Upper lobe of left lung (tissue), 6 donors: ENCODE results near the gene GIPC1. TPM values are rescaled to one million over a fixed set of nuclear protein-coding genes. Genes with fewer than 3 reads are reported as not detected.

ENCODE experiments used
- ATAC-seq, 2 donors: fragments of 200-7000 bp; cut with Tn5 transposase; one replicate each; pipeline ENCODE4 v1.9.1; 2022; ENCODE audit warnings: mild to moderate bottlenecking in 2 of 2, moderate library complexity in 2 of 2; ENCODE audit not compliant: low FRiP score in 2 of 2
- DNase-seq, 2 donors: peaks; one replicate each; pipeline ENCODE4 v3.0.0-alpha.2; 2019 to 2020
- H3K27ac ChIP-seq, 4 donors: fragments of 200-600 bp; sonication (generic); one replicate each; pipeline ENCODE4 v1.5.1; 2016 to 2019
- H3K27me3 ChIP-seq, 4 donors: fragments of 200-600 bp; sonication (generic); one replicate each; pipeline ENCODE4 v1.5.1; 2017 to 2019
- H3K36me3 ChIP-seq, 4 donors: fragments of 200-600 bp; sonication (generic); one replicate each; pipeline ENCODE4 v1.5.1; 2016 to 2019
- H3K4me1 ChIP-seq, 4 donors: fragments of 200-600 bp; sonication (generic); one replicate each; pipeline ENCODE4 v1.5.1; 2018 to 2019
- H3K4me3 ChIP-seq, 4 donors: fragments of 200-600 bp; sonication (generic); one replicate each; pipeline ENCODE4 v1.5.1; 2017 to 2019; ENCODE audit warnings: mild to moderate bottlenecking in 2 of 4, moderate library complexity in 1 of 4
- H3K9me3 ChIP-seq, 4 donors: fragments of 200-600 bp; sonication (generic); one replicate each; pipeline ENCODE4 v1.5.1; 2018 to 2019
- CTCF ChIP-seq, 6 experiments: fragments of 450-650 bp in 4 of 6; fragments of 200-600 bp in 2 of 6; sonication (generic) in 2 of 6; IDR thresholded peaks; one replicate each; pipeline ENCODE4 v1.5.1; 2016 to 2019; ENCODE audit warnings: antibody characterized with exemption in 6 of 6
- EP300 ChIP-seq, 4 donors: sonication (generic); formaldehyde crosslinking; IDR thresholded peaks; one replicate each; pipeline ENCODE4 v1.5.1; 2017; ENCODE audit warnings: antibody characterized with exemption in 4 of 4, control low read depth in 2 of 4
- POLR2A ChIP-seq, 4 donors: fragments of 450-650 bp; IDR thresholded peaks; one replicate each; pipeline ENCODE4 v1.5.1; 2016 to 2017; ENCODE audit warnings: antibody characterized with exemption in 4 of 4, mild to moderate bottlenecking in 2 of 4
- POLR2AphosphoS5 ChIP-seq, 2 donors: sonication (generic); formaldehyde crosslinking; IDR thresholded peaks; one replicate each; pipeline ENCODE4 v1.5.1; 2017; ENCODE audit warnings: antibody characterized with exemption in 2 of 2
- WGBS, 2 donors: methylation state at CpG; one replicate each; pipeline ENCODE4 v1.1.5; 2017 to 2018; 5-methylcytosine and 5-hydroxymethylcytosine counted together
- total RNA-seq, 6 donors: library from RNA; depleted of rRNA in 4 of 6; stranded (reverse); fragments of >200 nt in 4 of 6; gene quantifications; one replicate each; pipeline versions ENCODE4 v1.1.0 to v1.2.1, GENCODE V29; 2016 to 2021
- donor health status: DM: no; HTN: no; CAD: no; lungs with moderate emphysema.
- donor health status: DM: no; HTN: yes; CAD: no; lungs with severe emphysema.

Gene GIPC1
- total RNA-seq, 6 donors from 2014 or later = 103 to 283 (median 152) TPM

DNA sequence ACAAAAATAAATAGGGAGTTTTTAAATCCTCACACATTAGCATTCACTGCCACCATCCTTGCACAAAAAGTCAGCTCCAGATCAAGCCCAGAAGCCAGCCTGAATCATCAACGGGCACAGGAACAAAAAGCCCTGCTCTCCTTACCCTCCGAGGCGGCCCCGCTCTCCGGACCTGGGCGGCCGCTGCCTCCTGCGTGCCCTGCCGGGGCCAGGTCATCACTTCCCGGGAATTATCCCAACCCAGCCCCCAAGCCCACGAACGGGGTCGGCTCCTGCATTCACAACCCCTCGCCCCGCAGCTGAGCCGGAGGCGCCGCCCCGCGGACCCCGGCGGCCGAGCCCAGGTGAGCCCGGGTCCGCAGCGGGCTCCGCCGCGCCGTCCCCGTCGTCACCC lies 21.5 kb upstream of the GIPC1 start:
- peak in 1 of 2 donors; percentile 0 for ATAC-seq
- TF ChIP-seq POLR2AphosphoS5 (IDR thresholded peaks at IDR 0.05) (no peak), CTCF (IDR thresholded peaks at IDR 0.05) (no peak), EP300 (IDR thresholded peaks at IDR 0.05) (no peak)

GRCh38 chr19:14516746-14517438 lies 21.0 kb upstream of the GIPC1 start:
- Histone ChIP-seq H3K4me3 (peak overlapping the region; percentile 74 to 97 (median 88)), H3K9me3 (no peaks in the 10 kb centered on the region), H3K27ac (peak overlapping the region; percentile 100), H3K27me3 (no peaks in the 10 kb centered on the region), H3K36me3 (peaks cover 15 to 35% (median 26%) of the 10 kb centered on the region in 4 donors), H3K4me1 (peaks cover 38 to 52% (median 48%) of the 10 kb centered on the region in 4 donors)
- no peak for DNase-seq
- WGBS, 2 donors = 23 to 25% methylated on average over 17 to 22 of the region's 22 CpGs
- ATAC-seq = no peak
- no peak for TF ChIP-seq CTCF (IDR thresholded peaks at IDR 0.05)
- TF ChIP-seq EP300 (IDR thresholded peaks at IDR 0.05) = no peak
- TF ChIP-seq POLR2A (IDR thresholded peaks at IDR 0.05) = no peak
- no peak for TF ChIP-seq POLR2AphosphoS5 (IDR thresholded peaks at IDR 0.05)

More for the DNA sequence above, 21.5 kb upstream of the GIPC1 start:
- peak overlapping the region; percentile 100 for H3K27ac ChIP-seq
- peaks cover 38 to 52% (median 48%) of the 10 kb centered on the region in 4 donors for H3K4me1 ChIP-seq
- DNase-seq = no peak
- 0 to 2% methylated on average over 8 to 29 of the region's 32 CpGs for WGBS, 2 donors
- H3K27me3 ChIP-seq = no peaks in the 10 kb centered on the region
- H3K36me3 ChIP-seq = peaks cover 15 to 35% (median 26%) of the 10 kb centered on the region in 4 donors
- peak overlapping the region; percentile 74 to 97 (median 88) for H3K4me3 ChIP-seq
- H3K9me3 ChIP-seq = no peaks in the 10 kb centered on the region

DNA sequence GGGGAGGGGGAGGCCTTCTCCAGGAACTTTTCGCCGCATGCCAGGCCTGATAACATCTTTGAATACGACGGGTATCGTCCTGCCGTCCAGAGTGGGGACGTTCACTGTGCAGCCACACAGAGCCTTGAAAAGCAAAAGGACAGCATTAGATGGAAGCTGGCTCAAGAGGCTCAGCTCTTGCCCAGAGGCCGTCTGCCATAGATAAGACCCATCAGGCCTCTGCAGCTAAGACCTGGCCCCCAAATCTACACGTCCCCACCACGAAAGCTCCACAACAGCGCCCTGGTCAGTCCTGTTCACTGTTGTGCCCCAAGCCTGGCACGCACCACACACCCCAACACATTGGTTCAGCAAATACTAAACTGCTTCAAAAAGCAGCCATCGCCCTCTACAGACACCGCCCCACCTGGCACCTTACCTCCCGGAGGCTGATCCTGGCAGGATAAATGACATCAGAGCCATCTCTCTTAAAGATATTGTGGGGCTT lies 20.2 kb upstream of the GIPC1 start:
- TF ChIP-seq EP300 (IDR thresholded peaks at IDR 0.05) (no peak), POLR2A (IDR thresholded peaks at IDR 0.05) (no peak), POLR2AphosphoS5 (IDR thresholded peaks at IDR 0.05) (no peak), CTCF (IDR thresholded peaks at IDR 0.05) (peak in 1 of 6 experiments; percentile 21)
- Histone ChIP-seq H3K36me3 (peaks cover 15 to 35% (median 26%) of the 10 kb centered on the region in 4 donors), H3K4me1 (peaks cover 38 to 57% (median 53%) of the 10 kb centered on the region in 4 donors), H3K27ac (peak overlapping the region; percentile 8 to 100 (median 100)), H3K4me3 (peak overlapping the region; percentile 74 to 97 (median 88)), H3K9me3 (no peaks in the 10 kb centered on the region), H3K27me3 (no peaks in the 10 kb centered on the region)
- WGBS, 2 donors = 71 to 74% methylated on average over 8 to 15 of the region's 15 CpGs
- DNase-seq (peak in 1 of 2 donors; percentile 57), ATAC-seq (no peak)

- H3K27me3 ChIP-seq = no peaks in the 10 kb centered on the region
- peak overlapping the region; percentile 8 to 100 (median 100) for H3K27ac ChIP-seq
- H3K4me3 ChIP-seq = peak overlapping the region in 3 of 4 donors; percentile 74 to 92 (median 85)
- peaks cover 15 to 35% (median 26%) of the 10 kb centered on the region in 4 donors for H3K36me3 ChIP-seq
- ATAC-seq (no peak), DNase-seq (peak in 1 of 2 donors; percentile 15)
- no peaks in the 10 kb centered on the region for H3K9me3 ChIP-seq
- 69 to 80% methylated on average over 7 to 8 of the region's 8 CpGs for WGBS, 2 donors
- TF ChIP-seq EP300 (IDR thresholded peaks at IDR 0.05) (no peak), POLR2A (IDR thresholded peaks at IDR 0.05) (no peak), CTCF (IDR thresholded peaks at IDR 0.05) (no peak), POLR2AphosphoS5 (IDR thresholded peaks at IDR 0.05) (no peak)
- peaks cover 40 to 62% (median 55%) of the 10 kb centered on the region in 4 donors for H3K4me1 ChIP-seq
Observed at GRCh38 chr19:14515501-14516047, 19.6 kb upstream of the GIPC1 start.
